ENCODE results near the gene IGSF9.

IGSF9 gene

GRCh38 chr1:159965263-159965662 lies 19.9 kb upstream of the IGSF9 start:
- H3K4me3 ChIP-seq (ENCODE audit: control insufficient read depth, low read depth, low read length) = no peak overlapping the region
- TF ChIP-seq CTCF (conservative IDR thresholded peaks at IDR 0.05; ENCODE audit: control insufficient read depth, insufficient read depth, low read depth, low read length) = no peak
- no peak for DNase-seq (ENCODE audit: low read depth)

GRCh38 chr1:159964144-159964543 lies 18.7 kb upstream of the IGSF9 start:
- H3K4me3 ChIP-seq (ENCODE audit: control insufficient read depth, low read depth, low read length) = no peak overlapping the region
- TF ChIP-seq CTCF (conservative IDR thresholded peaks at IDR 0.05; ENCODE audit: control insufficient read depth, insufficient read depth, low read depth, low read length) = no peak
- no peak for DNase-seq (ENCODE audit: low read depth)

- TF ChIP-seq CTCF (conservative IDR thresholded peaks at IDR 0.05; ENCODE audit: control insufficient read depth, insufficient read depth, low read depth, low read length) = no peak
- no peak for DNase-seq (ENCODE audit: low read depth)
- no peak overlapping the region for H3K4me3 ChIP-seq (ENCODE audit: control insufficient read depth, low read depth, low read length)
These were observed 16.8 kb upstream of the IGSF9 start for GRCh38 chr1:159962176-159962575.

- no peak for DNase-seq (ENCODE audit: low read depth)
- H3K4me3 ChIP-seq (ENCODE audit: control insufficient read depth, low read depth, low read length) = peak overlapping the region; percentile 50
- no peak for TF ChIP-seq CTCF (conservative IDR thresholded peaks at IDR 0.05; ENCODE audit: control insufficient read depth, insufficient read depth, low read depth, low read length)
These were observed 16.2 kb upstream of the IGSF9 start for GRCh38 chr1:159961636-159962035.

GRCh38 chr1:159960721-159961381 lies 15.4 kb upstream of the IGSF9 start:
- DNase-seq (ENCODE audit: low read depth) = peak; percentile 97
- H3K4me3 ChIP-seq (ENCODE audit: control insufficient read depth, low read depth, low read length) = peak overlapping the region; percentile 50
- no peak for TF ChIP-seq CTCF (conservative IDR thresholded peaks at IDR 0.05; ENCODE audit: control insufficient read depth, insufficient read depth, low read depth, low read length)

- H3K4me3 ChIP-seq (ENCODE audit: control insufficient read depth, low read depth, low read length) = no peak overlapping the region
- no peak for TF ChIP-seq CTCF (conservative IDR thresholded peaks at IDR 0.05; ENCODE audit: control insufficient read depth, insufficient read depth, low read depth, low read length)
These were observed 14.0 kb upstream of the IGSF9 start for GRCh38 chr1:159959451-159959850.

More at GRCh38 chr1:159959451-159959850, 14.0 kb upstream of the IGSF9 start:
- peak; percentile 46 for DNase-seq (ENCODE audit: low read depth)

Data from fibroblast of mammary gland (primary cell).